HepG2 (cell line): ENCODE results near the gene TEKT1. TPM values are rescaled to one million over a fixed set of nuclear protein-coding genes. Genes with fewer than 3 reads are reported as not detected.

Experiments
- ATF7 ChIP-seq, 2 experiments: fragments of 450-650 bp in 1 of 2; sonication (generic) in 1 of 2; formaldehyde crosslinking in 1 of 2; IDR thresholded peaks; 2 replicates each; pipeline versions ENCODE4 v1.4.0 to v1.6.1; 2016 to 2020; ENCODE audit warnings: antibody characterized with exemption in 1 of 2, mild to moderate bottlenecking in 1 of 2, missing genetic modification reagents in 1 of 2
- BCL6 ChIP-seq: IDR thresholded peaks from 2 replicates; pipeline ENCODE4 v1.6.1; 2016; ENCODE audit warnings: missing genetic modification reagents, missing compliant biosample characterization
- HNRNPUL1 ChIP-seq: fragments of 200-400 bp; formaldehyde crosslinking; IDR thresholded peaks from 2 replicates; pipeline ENCODE4 v1.6.1; 2017; ENCODE audit warnings: low read depth, mild to moderate bottlenecking, low read length, moderate library complexity
- NR2F2 ChIP-seq: IDR thresholded peaks from 2 replicates; pipeline ENCODE4 v1.6.1; 2012; ENCODE audit warnings: low read depth, inconsistent platforms, borderline replicate concordance
- PHB2 ChIP-seq: fragments of 450-650 bp; IDR thresholded peaks from 2 replicates; pipeline ENCODE4 v1.6.1; 2018; ENCODE audit not compliant: partially characterized antibody
- SYNCRIP ChIP-seq: fragments of 200-400 bp; formaldehyde crosslinking; IDR thresholded peaks from 2 replicates; pipeline ENCODE4 v1.6.1; 2018; ENCODE audit warnings: mild to moderate bottlenecking, low read depth, low read length; ENCODE audit not compliant: insufficient read depth
- TBL1XR1 ChIP-seq: fragments of 150-350 bp; IDR thresholded peaks from 2 replicates; pipeline ENCODE4 v1.6.1; 2014; ENCODE audit warnings: borderline replicate concordance, low read length; ENCODE audit not compliant: partially characterized antibody
- THAP11 ChIP-seq: IDR thresholded peaks from 2 replicates; pipeline ENCODE4 v1.6.1; 2016; ENCODE audit warnings: missing biosample characterization, missing genetic modification reagents
- ZMAT3 ChIP-seq: sonication (generic); formaldehyde crosslinking; conservative IDR thresholded peaks from 2 replicates; pipeline ENCODE4 v1.7.0; 2021; ENCODE audit warnings: missing genetic modification reagents
- ZNF17 ChIP-seq: sonication (generic); formaldehyde crosslinking; IDR thresholded peaks from 2 replicates; pipeline ENCODE4 v1.5.0; 2020; ENCODE audit warnings: mild to moderate bottlenecking, missing genetic modification reagents
- ZNF263 ChIP-seq: sonication (generic); formaldehyde crosslinking; IDR thresholded peaks from 2 replicates; pipeline ENCODE4 v1.4.0; 2020; ENCODE audit warnings: missing genetic modification reagents
- ZNF292 ChIP-seq: sonication (generic); formaldehyde crosslinking; IDR thresholded peaks from 2 replicates; pipeline ENCODE4 v1.8.1; 2022; ENCODE audit warnings: mild to moderate bottlenecking, low read depth, missing genetic modification reagents, borderline replicate concordance
- ZNF431 ChIP-seq: sonication (generic); formaldehyde crosslinking; IDR thresholded peaks from 2 replicates; pipeline ENCODE4 v1.9.0; 2022; ENCODE audit warnings: missing genetic modification reagents, low read depth, mild to moderate bottlenecking, borderline replicate concordance
- ZNF616 ChIP-seq: sonication (generic); formaldehyde crosslinking; IDR thresholded peaks from 2 replicates; pipeline ENCODE4 v1.5.0; 2020; ENCODE audit warnings: low read depth, mild to moderate bottlenecking, missing genetic modification reagents
- ZNF678 ChIP-seq: sonication (generic); formaldehyde crosslinking; IDR thresholded peaks from 2 replicates; pipeline ENCODE4 v1.4.0; 2020; ENCODE audit warnings: mild to moderate bottlenecking, missing genetic modification reagents
- ZNF709 ChIP-seq: sonication (generic); formaldehyde crosslinking; IDR thresholded peaks from 2 replicates; pipeline ENCODE4 v1.5.0; 2020; ENCODE audit warnings: mild to moderate bottlenecking, missing genetic modification reagents
- polyA plus RNA-seq, 8 experiments: library from polyadenylated mRNA; depleted of rRNA in 3 of 8; stranded (reverse) in 7 of 8; unstranded in 1 of 8; fragments of >200 nt; fragmentation: Illumina TruSeq in 4 of 8; extraction: Trizol in 4 of 8; gene quantifications; 2 replicates each; pipeline versions ENCODE4 v1.2.1 to v1.2.3, GENCODE V29; 2011 to 2016; ENCODE audit warnings: low read depth in 4 of 8, missing spikeins in 1 of 8, mixed read lengths in 1 of 8; ENCODE audit not compliant: insufficient read depth in 1 of 8
- total RNA-seq, 5 experiments: library from RNA; depleted of rRNA; stranded (reverse); fragments of >200 nt; fragmentation: Illumina TruSeq; extraction: Trizol; gene quantifications; 2 replicates each; pipeline ENCODE4 v1.2.3, GENCODE V29; 2016; ENCODE audit warnings: low read depth in 1 of 5
- TF ChIP-seq, protein P1 (sequence below): sonication (generic); formaldehyde crosslinking; conservative IDR thresholded peaks from 2 replicates; pipeline ENCODE4 v1.8.0; 2022; ENCODE audit warnings: low read depth, missing genetic modification reagents
- TF ChIP-seq, protein P2 (sequence below): sonication (generic); formaldehyde crosslinking; conservative IDR thresholded peaks from 2 replicates; pipeline ENCODE4 v1.4.0; 2020; ENCODE audit warnings: mild to moderate bottlenecking, missing genetic modification reagents, moderate library complexity
- TF ChIP-seq, protein P3 (sequence below): IDR thresholded peaks from 2 replicates; pipeline ENCODE4 v1.4.0; 2020; ENCODE audit warnings: mild to moderate bottlenecking, missing genetic modification reagents
- TF ChIP-seq, protein P4 (sequence below): IDR thresholded peaks from 2 replicates; pipeline ENCODE4 v1.6.1; 2016; ENCODE audit warnings: low read depth

Gene TEKT1
- total and polyA plus RNA-seq, 2 of the 13 experiments (the other 11 are each of a cell fraction or from before 2014, with no cell fraction given): not detected

DNA sequence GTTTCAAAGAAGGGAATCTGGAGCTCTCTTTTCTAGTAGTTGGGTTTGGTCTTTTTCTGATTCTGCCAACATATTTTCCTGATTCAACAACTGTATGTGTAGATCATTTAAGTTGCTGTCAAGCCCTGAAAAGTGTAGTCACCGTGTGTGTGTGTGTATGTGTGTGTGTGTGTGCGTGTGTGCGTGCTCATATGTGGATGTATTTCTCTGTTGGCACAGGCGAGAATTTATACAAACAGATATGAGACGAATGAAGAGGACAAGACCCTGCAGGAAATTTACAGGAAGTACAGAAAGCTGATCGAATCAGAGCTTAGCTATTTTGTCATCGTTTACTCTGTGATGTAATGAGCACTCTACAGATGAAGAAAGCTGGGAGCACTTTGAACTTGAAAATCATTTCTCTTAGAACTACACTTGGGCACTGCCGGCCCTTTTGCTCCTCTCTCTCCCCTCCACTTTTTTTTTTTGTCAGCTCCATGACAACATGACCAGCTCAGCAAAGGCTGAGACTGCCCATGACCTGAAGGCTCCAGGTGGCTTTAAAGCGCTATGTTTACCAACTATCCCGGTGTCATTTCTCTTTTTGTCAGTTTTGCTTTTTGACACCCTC, 44.3 kb downstream of the TEKT1 start (continued):
- TF ChIP-seq, protein P1, sequence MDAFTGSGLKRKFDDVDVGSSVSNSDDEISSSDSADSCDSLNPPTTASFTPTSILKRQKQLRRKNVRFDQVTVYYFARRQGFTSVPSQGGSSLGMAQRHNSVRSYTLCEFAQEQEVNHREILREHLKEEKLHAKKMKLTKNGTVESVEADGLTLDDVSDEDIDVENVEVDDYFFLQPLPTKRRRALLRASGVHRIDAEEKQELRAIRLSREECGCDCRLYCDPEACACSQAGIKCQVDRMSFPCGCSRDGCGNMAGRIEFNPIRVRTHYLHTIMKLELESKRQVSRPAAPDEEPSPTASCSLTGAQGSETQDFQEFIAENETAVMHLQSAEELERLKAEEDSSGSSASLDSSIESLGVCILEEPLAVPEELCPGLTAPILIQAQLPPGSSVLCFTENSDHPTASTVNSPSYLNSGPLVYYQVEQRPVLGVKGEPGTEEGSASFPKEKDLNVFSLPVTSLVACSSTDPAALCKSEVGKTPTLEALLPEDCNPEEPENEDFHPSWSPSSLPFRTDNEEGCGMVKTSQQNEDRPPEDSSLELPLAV (CRISPR knock-in tag): no peak
- TF ChIP-seq SYNCRIP (no peak), ZNF616 (CRISPR knock-in tag) (no peak), ZNF263 (CRISPR knock-in tag) (peak; percentile 90), NR2F2 (no peak), ZNF431 (CRISPR knock-in tag) (no peak), HNRNPUL1 (no peak), THAP11 (peak; percentile 23; the same call in 1 of the 2 replicates), ATF7 (IDR thresholded peaks at IDR 0.05) (no peak), ATF7 (CRISPR knock-in tag; IDR thresholded peaks at IDR 0.05) (no peak), ZMAT3 (CRISPR knock-in tag) (no peak), BCL6 (CRISPR knock-in tag) (peak; percentile 56), ZNF292 (CRISPR knock-in tag) (no peak), ZNF17 (CRISPR knock-in tag) (no peak), ZNF709 (CRISPR knock-in tag) (no peak), TBL1XR1 (peak; percentile 48), PHB2 (no peak), ZNF678 (CRISPR knock-in tag) (no peak)
- TF ChIP-seq, protein P2, sequence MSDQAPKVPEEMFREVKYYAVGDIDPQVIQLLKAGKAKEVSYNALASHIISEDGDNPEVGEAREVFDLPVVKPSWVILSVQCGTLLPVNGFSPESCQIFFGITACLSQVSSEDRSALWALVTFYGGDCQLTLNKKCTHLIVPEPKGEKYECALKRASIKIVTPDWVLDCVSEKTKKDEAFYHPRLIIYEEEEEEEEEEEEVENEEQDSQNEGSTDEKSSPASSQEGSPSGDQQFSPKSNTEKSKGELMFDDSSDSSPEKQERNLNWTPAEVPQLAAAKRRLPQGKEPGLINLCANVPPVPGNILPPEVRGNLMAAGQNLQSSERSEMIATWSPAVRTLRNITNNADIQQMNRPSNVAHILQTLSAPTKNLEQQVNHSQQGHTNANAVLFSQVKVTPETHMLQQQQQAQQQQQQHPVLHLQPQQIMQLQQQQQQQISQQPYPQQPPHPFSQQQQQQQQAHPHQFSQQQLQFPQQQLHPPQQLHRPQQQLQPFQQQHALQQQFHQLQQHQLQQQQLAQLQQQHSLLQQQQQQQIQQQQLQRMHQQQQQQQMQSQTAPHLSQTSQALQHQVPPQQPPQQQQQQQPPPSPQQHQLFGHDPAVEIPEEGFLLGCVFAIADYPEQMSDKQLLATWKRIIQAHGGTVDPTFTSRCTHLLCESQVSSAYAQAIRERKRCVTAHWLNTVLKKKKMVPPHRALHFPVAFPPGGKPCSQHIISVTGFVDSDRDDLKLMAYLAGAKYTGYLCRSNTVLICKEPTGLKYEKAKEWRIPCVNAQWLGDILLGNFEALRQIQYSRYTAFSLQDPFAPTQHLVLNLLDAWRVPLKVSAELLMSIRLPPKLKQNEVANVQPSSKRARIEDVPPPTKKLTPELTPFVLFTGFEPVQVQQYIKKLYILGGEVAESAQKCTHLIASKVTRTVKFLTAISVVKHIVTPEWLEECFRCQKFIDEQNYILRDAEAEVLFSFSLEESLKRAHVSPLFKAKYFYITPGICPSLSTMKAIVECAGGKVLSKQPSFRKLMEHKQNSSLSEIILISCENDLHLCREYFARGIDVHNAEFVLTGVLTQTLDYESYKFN: peak; percentile 46
- TF ChIP-seq, protein P3, sequence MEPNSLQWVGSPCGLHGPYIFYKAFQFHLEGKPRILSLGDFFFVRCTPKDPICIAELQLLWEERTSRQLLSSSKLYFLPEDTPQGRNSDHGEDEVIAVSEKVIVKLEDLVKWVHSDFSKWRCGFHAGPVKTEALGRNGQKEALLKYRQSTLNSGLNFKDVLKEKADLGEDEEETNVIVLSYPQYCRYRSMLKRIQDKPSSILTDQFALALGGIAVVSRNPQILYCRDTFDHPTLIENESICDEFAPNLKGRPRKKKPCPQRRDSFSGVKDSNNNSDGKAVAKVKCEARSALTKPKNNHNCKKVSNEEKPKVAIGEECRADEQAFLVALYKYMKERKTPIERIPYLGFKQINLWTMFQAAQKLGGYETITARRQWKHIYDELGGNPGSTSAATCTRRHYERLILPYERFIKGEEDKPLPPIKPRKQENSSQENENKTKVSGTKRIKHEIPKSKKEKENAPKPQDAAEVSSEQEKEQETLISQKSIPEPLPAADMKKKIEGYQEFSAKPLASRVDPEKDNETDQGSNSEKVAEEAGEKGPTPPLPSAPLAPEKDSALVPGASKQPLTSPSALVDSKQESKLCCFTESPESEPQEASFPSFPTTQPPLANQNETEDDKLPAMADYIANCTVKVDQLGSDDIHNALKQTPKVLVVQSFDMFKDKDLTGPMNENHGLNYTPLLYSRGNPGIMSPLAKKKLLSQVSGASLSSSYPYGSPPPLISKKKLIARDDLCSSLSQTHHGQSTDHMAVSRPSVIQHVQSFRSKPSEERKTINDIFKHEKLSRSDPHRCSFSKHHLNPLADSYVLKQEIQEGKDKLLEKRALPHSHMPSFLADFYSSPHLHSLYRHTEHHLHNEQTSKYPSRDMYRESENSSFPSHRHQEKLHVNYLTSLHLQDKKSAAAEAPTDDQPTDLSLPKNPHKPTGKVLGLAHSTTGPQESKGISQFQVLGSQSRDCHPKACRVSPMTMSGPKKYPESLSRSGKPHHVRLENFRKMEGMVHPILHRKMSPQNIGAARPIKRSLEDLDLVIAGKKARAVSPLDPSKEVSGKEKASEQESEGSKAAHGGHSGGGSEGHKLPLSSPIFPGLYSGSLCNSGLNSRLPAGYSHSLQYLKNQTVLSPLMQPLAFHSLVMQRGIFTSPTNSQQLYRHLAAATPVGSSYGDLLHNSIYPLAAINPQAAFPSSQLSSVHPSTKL: peak; percentile 76
- TF ChIP-seq, protein P4, sequence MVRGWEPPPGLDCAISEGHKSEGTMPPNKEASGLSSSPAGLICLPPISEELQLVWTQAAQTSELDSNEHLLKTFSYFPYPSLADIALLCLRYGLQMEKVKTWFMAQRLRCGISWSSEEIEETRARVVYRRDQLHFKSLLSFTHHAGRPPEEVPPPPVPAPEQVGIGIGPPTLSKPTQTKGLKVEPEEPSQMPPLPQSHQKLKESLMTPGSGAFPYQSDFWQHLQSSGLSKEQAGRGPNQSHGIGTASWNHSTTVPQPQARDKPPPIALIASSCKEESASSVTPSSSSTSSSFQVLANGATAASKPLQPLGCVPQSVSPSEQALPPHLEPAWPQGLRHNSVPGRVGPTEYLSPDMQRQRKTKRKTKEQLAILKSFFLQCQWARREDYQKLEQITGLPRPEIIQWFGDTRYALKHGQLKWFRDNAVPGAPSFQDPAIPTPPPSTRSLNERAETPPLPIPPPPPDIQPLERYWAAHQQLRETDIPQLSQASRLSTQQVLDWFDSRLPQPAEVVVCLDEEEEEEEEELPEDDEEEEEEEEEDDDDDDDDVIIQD (CRISPR knock-in tag): no peak
